Mesenchymal stem cell (in vitro differentiated cells and primary cell): ENCODE results near the gene NAPB.

Source experiments
- DNase-seq: peaks from one replicate; pipeline ENCODE4 v3.0.0-alpha.2; 2013
- H2AFZ ChIP-seq: one replicate; pipeline ENCODE4 v1.6.1; 2013; ENCODE audit warnings: low read depth, mild to moderate bottlenecking, control low read depth, inconsistent platforms, low read length, moderate library complexity
- H2AK5ac ChIP-seq: 2 replicates; pipeline ENCODE4 v1.6.1; 2013; ENCODE audit warnings: low read length, moderate library complexity, mild to moderate bottlenecking, inconsistent platforms; ENCODE audit not compliant: severe bottlenecking
- H2BK120ac ChIP-seq: one replicate; pipeline ENCODE4 v1.6.1; 2013; ENCODE audit warnings: low read depth, mild to moderate bottlenecking, inconsistent platforms, low read length, moderate library complexity
- H2BK12ac ChIP-seq, 2 experiments: one replicate each; pipeline ENCODE4 v1.6.1; 2013; ENCODE audit warnings: inconsistent platforms in 2 of 2, low read length in 2 of 2, mild to moderate bottlenecking in 2 of 2, moderate library complexity in 2 of 2, control low read depth in 1 of 2
- H2BK15ac ChIP-seq: one replicate; pipeline ENCODE4 v1.6.1; 2013; ENCODE audit warnings: mild to moderate bottlenecking, low read depth, inconsistent platforms; ENCODE audit not compliant: poor library complexity, severe bottlenecking
- H2BK5ac ChIP-seq: 2 replicates; pipeline ENCODE4 v1.6.1; 2013; ENCODE audit warnings: low read depth, mild to moderate bottlenecking, low read length, control low read depth, inconsistent platforms; ENCODE audit not compliant: poor library complexity, severe bottlenecking
- H3K14ac ChIP-seq, 2 experiments: one replicate each; pipeline ENCODE4 v1.6.1; 2013; ENCODE audit warnings: inconsistent platforms in 2 of 2, low read length in 2 of 2, control low read depth in 1 of 2, mild to moderate bottlenecking in 1 of 2, moderate library complexity in 1 of 2
- H3K18ac ChIP-seq, 2 experiments: one replicate each; pipeline ENCODE4 v1.6.1; 2013; ENCODE audit warnings: inconsistent platforms in 2 of 2, low read length in 2 of 2, control low read depth in 1 of 2, low read depth in 1 of 2, mild to moderate bottlenecking in 1 of 2
- H3K23ac ChIP-seq, 2 experiments: one replicate each; pipeline ENCODE4 v1.6.1; 2013; ENCODE audit warnings: inconsistent platforms in 2 of 2, low read length in 2 of 2, mild to moderate bottlenecking in 2 of 2, moderate library complexity in 2 of 2, control low read depth in 1 of 2
- H3K27ac ChIP-seq: 2 replicates; pipeline ENCODE4 v1.5.1; 2013; ENCODE audit warnings: mild to moderate bottlenecking, moderate library complexity, low read length, control low read depth, inconsistent platforms; ENCODE audit not compliant: poor library complexity, severe bottlenecking
- H3K27me3 ChIP-seq, 2 experiments: 2 replicates each; pipeline versions ENCODE4 v1.6.1 to v1.7.0; 2013; ENCODE audit warnings: low read length in 2 of 2, mild to moderate bottlenecking in 2 of 2, moderate library complexity in 2 of 2, control low read depth in 1 of 2, inconsistent platforms in 1 of 2; ENCODE audit not compliant: control insufficient read depth in 1 of 2, insufficient read depth in 1 of 2
- H3K36me3 ChIP-seq, 2 experiments: 2 replicates each; pipeline versions ENCODE4 v1.6.1 to v1.7.0; 2013; ENCODE audit warnings: low read length in 2 of 2, control low read depth in 1 of 2, inconsistent platforms in 1 of 2, low read depth in 1 of 2, mild to moderate bottlenecking in 1 of 2; ENCODE audit not compliant: insufficient read depth in 2 of 2, control insufficient read depth in 1 of 2
- H3K4ac ChIP-seq, 2 experiments: one replicate each; pipeline ENCODE4 v1.6.1; 2013; ENCODE audit warnings: inconsistent platforms in 2 of 2, low read length in 2 of 2, mild to moderate bottlenecking in 2 of 2, moderate library complexity in 2 of 2, control low read depth in 1 of 2, low read depth in 1 of 2
- H3K4me1 ChIP-seq: 2 replicates; pipeline ENCODE4 v1.6.1; 2013; ENCODE audit warnings: low read depth, low read length, control low read depth; ENCODE audit not compliant: control insufficient read depth, insufficient read depth
- H3K4me2 ChIP-seq: 2 replicates; pipeline ENCODE4 v1.6.1; 2013; ENCODE audit warnings: low read length, mild to moderate bottlenecking, inconsistent platforms; ENCODE audit not compliant: poor library complexity, severe bottlenecking
- H3K4me3 ChIP-seq, 2 experiments: 2 replicates each; pipeline versions ENCODE4 v1.5.1 to v1.7.0; 2013; ENCODE audit warnings: low read length in 2 of 2, mild to moderate bottlenecking in 2 of 2, control low read depth in 1 of 2, low read depth in 1 of 2; ENCODE audit not compliant: insufficient read depth in 1 of 2
- H3K79me1 ChIP-seq: replicated peaks from 2 replicates; pipeline ENCODE4 v1.6.1; 2013; ENCODE audit warnings: mild to moderate bottlenecking, control low read depth, low read length, inconsistent platforms; ENCODE audit not compliant: poor library complexity, severe bottlenecking
- H3K9ac ChIP-seq: 2 replicates; pipeline ENCODE4 v1.7.0; 2013; ENCODE audit warnings: mild to moderate bottlenecking, low read length, moderate library complexity
- H3K9me3 ChIP-seq: 2 replicates; pipeline ENCODE4 v1.7.0; 2013; ENCODE audit warnings: mild to moderate bottlenecking, low read length; ENCODE audit not compliant: control insufficient read depth
- H4K8ac ChIP-seq: one replicate; pipeline ENCODE4 v1.6.1; 2013; ENCODE audit warnings: inconsistent platforms, mild to moderate bottlenecking, low read length, moderate library complexity
- H4K91ac ChIP-seq: one replicate; pipeline ENCODE4 v1.6.1; 2013; ENCODE audit warnings: mild to moderate bottlenecking, low read length, inconsistent platforms
- WGBS: methylation state at CpG from one replicate; pipeline ENCODE4 v1.1.7; 2013; ENCODE audit warnings: mixed read lengths; 5-methylcytosine and 5-hydroxymethylcytosine counted together

Gene NAPB

GRCh38 chr20:23449421-23449820 lies 28.1 kb upstream of the NAPB start:
- no peaks in the 10 kb centered on the region for H3K36me3 ChIP-seq
- no peak overlapping the region for H2AFZ ChIP-seq
- H3K14ac ChIP-seq, result no peak overlapping the region
- H3K9me3 ChIP-seq, result peaks cover under 1% of the 10 kb centered on the region
- H3K79me1 ChIP-seq, result no peaks in the 10 kb centered on the region
- no peak overlapping the region for H3K27ac ChIP-seq
- peaks cover 7 to 35% of the 10 kb centered on the region in 2 experiments for H3K27me3 ChIP-seq
- no peak overlapping the region for H2BK5ac ChIP-seq
- peak overlapping the region in 1 of 2 experiments; percentile 23 for H3K23ac ChIP-seq
- H3K4me2 ChIP-seq, result no peak overlapping the region
- no peak overlapping the region for H2AK5ac ChIP-seq
- no peak overlapping the region for H4K8ac ChIP-seq
- 67% methylated on average over 3 of the region's 3 CpGs for WGBS
- DNase-seq, result no peak
- H3K4ac ChIP-seq, result no peak overlapping the region
- no peak overlapping the region for H2BK15ac ChIP-seq
- H3K9ac ChIP-seq, result no peak overlapping the region
- no peak overlapping the region for H3K18ac ChIP-seq
- no peak overlapping the region for H4K91ac ChIP-seq
- H3K4me3 ChIP-seq, result no peak overlapping the region
- H2BK120ac ChIP-seq, result no peak overlapping the region
- H3K4me1 ChIP-seq, result peaks cover 5% of the 10 kb centered on the region
- no peak overlapping the region for H2BK12ac ChIP-seq

- H2BK15ac ChIP-seq, result no peak overlapping the region
- 94% methylated on average over 5 of the region's 5 CpGs for WGBS
- H4K8ac ChIP-seq, result no peak overlapping the region
- H3K4me2 ChIP-seq, result no peak overlapping the region
- H3K27me3 ChIP-seq, result peaks cover 4 to 28% of the 10 kb centered on the region in 2 experiments
- H2AK5ac ChIP-seq, result no peak overlapping the region
- no peak overlapping the region for H2BK12ac ChIP-seq
- H2BK5ac ChIP-seq, result no peak overlapping the region
- no peaks in the 10 kb centered on the region for H3K36me3 ChIP-seq
- no peak overlapping the region for H3K14ac ChIP-seq
- no peak overlapping the region for H3K27ac ChIP-seq
- no peaks in the 10 kb centered on the region for H3K79me1 ChIP-seq
- no peak overlapping the region for H3K9ac ChIP-seq
- no peak overlapping the region for H2BK120ac ChIP-seq
- no peak for DNase-seq
- no peak overlapping the region for H3K4me3 ChIP-seq
- peaks cover 5% of the 10 kb centered on the region for H3K4me1 ChIP-seq
- H3K18ac ChIP-seq, result no peak overlapping the region
- H4K91ac ChIP-seq, result peak overlapping the region; percentile 39
- H3K4ac ChIP-seq, result no peak overlapping the region
- no peak overlapping the region for H3K23ac ChIP-seq
- H3K9me3 ChIP-seq, result no peaks in the 10 kb centered on the region
- H2AFZ ChIP-seq, result no peak overlapping the region
Measured at GRCh38 chr20:23448167-23448566, 26.9 kb upstream of the NAPB start.

- Histone ChIP-seq H2AFZ (no peak overlapping the region), H3K23ac (no peak overlapping the region), H2BK5ac (no peak overlapping the region), H2BK15ac (no peak overlapping the region), H3K18ac (no peak overlapping the region), H3K27ac (no peak overlapping the region), H3K9me3 (no peaks in the 10 kb centered on the region), H3K79me1 (no peaks in the 10 kb centered on the region), H3K4me2 (no peak overlapping the region), H4K8ac (no peak overlapping the region), H3K36me3 (no peaks in the 10 kb centered on the region), H3K14ac (peak overlapping the region in 1 of 2 experiments; percentile 10), H3K9ac (no peak overlapping the region), H2AK5ac (no peak overlapping the region), H3K4me3 (no peak overlapping the region), H2BK12ac (no peak overlapping the region), H3K4me1 (peaks cover 5% of the 10 kb centered on the region), H4K91ac (no peak overlapping the region), H3K27me3 (peaks cover 0 to 11% of the 10 kb centered on the region in 2 experiments), H3K4ac (no peak overlapping the region), H2BK120ac (no peak overlapping the region)
- WGBS, result 68% methylated on average over 7 of the region's 8 CpGs
- peak; percentile 62 for DNase-seq
Measured at GRCh38 chr20:23446505-23446904, 25.2 kb upstream of the NAPB start.

- H3K4me3 ChIP-seq, result no peak overlapping the region
- H3K27ac ChIP-seq, result no peak overlapping the region
- no peak overlapping the region for H3K14ac ChIP-seq
- no peak overlapping the region for H4K91ac ChIP-seq
- no peak overlapping the region for H3K4ac ChIP-seq
- peaks cover 0 to 4% of the 10 kb centered on the region in 2 experiments for H3K27me3 ChIP-seq
- H3K23ac ChIP-seq, result no peak overlapping the region
- no peak overlapping the region for H2AK5ac ChIP-seq
- H3K4me1 ChIP-seq, result peaks cover 5% of the 10 kb centered on the region
- peak overlapping the region; percentile 4 for H2BK5ac ChIP-seq
- no peak overlapping the region for H2BK12ac ChIP-seq
- H2BK15ac ChIP-seq, result no peak overlapping the region
- no peak overlapping the region for H4K8ac ChIP-seq
- DNase-seq, result peak; percentile 87
- H3K36me3 ChIP-seq, result no peaks in the 10 kb centered on the region
- no peak overlapping the region for H3K4me2 ChIP-seq
- H3K9ac ChIP-seq, result no peak overlapping the region
- 72% methylated on average over 7 of the region's 7 CpGs for WGBS
- H3K18ac ChIP-seq, result no peak overlapping the region
- H3K9me3 ChIP-seq, result no peaks in the 10 kb centered on the region
- no peaks in the 10 kb centered on the region for H3K79me1 ChIP-seq
- H2AFZ ChIP-seq, result no peak overlapping the region
- H2BK120ac ChIP-seq, result no peak overlapping the region
Measured at GRCh38 chr20:23445596-23446217, 24.4 kb upstream of the NAPB start.
